Smooth muscle cell (in vitro differentiated cells): Measurements from ENCODE around the gene THEM5. TPM values are rescaled to one million over a fixed set of nuclear protein-coding genes. Genes with fewer than 3 reads are reported as not detected.

Experiments used
- DNase-seq: peaks from one replicate; lab custom pipeline; 2025; ENCODE audit not compliant: unreplicated experiment; lab: John Stamatoyannopoulos, UW
- H2AFZ ChIP-seq: fragments of 200-600 bp; sonication (generic); 2 replicates; pipeline ENCODE4 v1.6.0; 2016; ENCODE audit warnings: antibody characterized with exemption, low read depth, mild to moderate bottlenecking
- H3F3A ChIP-seq: fragments of 200-600 bp; sonication (generic); 2 replicates; pipeline ENCODE4 v1.6.0; 2017; ENCODE audit warnings: antibody characterized with exemption, low read depth
- H3K27ac ChIP-seq: fragments of 200-600 bp; sonication (generic); 2 replicates; pipeline ENCODE4 v1.5.1; 2016; ENCODE audit warnings: low read depth, mild to moderate bottlenecking
- H3K27me3 ChIP-seq: fragments of 200-600 bp; sonication (generic); 2 replicates; pipeline ENCODE4 v1.6.1; 2016; ENCODE audit warnings: low read depth, mild to moderate bottlenecking
- H3K36me3 ChIP-seq: fragments of 200-600 bp; sonication (generic); 2 replicates; pipeline ENCODE4 v1.5.1; 2016; ENCODE audit warnings: low read depth
- H3K4me1 ChIP-seq: fragments of 200-600 bp; sonication (generic); 2 replicates; pipeline ENCODE4 v1.5.1; 2016; ENCODE audit warnings: low read depth
- H3K4me2 ChIP-seq: fragments of 200-600 bp; sonication (generic); 2 replicates; pipeline ENCODE4 v1.6.0; 2016; ENCODE audit warnings: mild to moderate bottlenecking
- H3K4me3 ChIP-seq: fragments of 200-600 bp; sonication (generic); 2 replicates; pipeline ENCODE4 v1.5.1; 2016; ENCODE audit warnings: mild to moderate bottlenecking
- H3K79me2 ChIP-seq: fragments of 200-600 bp; sonication (generic); 2 replicates; pipeline ENCODE4 v1.6.0; 2016; ENCODE audit warnings: low read depth, mild to moderate bottlenecking
- H3K9ac ChIP-seq: fragments of 200-600 bp; sonication (generic); 2 replicates; pipeline ENCODE4 v1.6.0; 2016; ENCODE audit warnings: low read depth
- H3K9me3 ChIP-seq: fragments of 200-600 bp; sonication (generic); replicated peaks from 2 replicates; pipeline ENCODE4 v1.5.1; 2016; ENCODE audit warnings: low read depth
- H4K20me1 ChIP-seq: fragments of 200-600 bp; sonication (generic); 2 replicates; pipeline ENCODE4 v1.6.0; 2016; ENCODE audit warnings: low read depth
- CTCF ChIP-seq: fragments of 200-600 bp; sonication (generic); IDR thresholded peaks from 2 replicates; pipeline ENCODE4 v1.5.1; 2017; ENCODE audit warnings: borderline replicate concordance, mild to moderate bottlenecking, antibody characterized with exemption; ENCODE audit not compliant: insufficient read depth, poor library complexity, severe bottlenecking
- WGBS: methylation state at CpG from one replicate; pipeline ENCODE4 v1.1.7; 2016; ENCODE audit warnings: low lambda C conversion rate; 5-methylcytosine and 5-hydroxymethylcytosine counted together
- polyA plus RNA-seq: library from polyadenylated mRNA; unstranded; fragments of >200 nt; fragmentation: Nextera tagmentation; extraction: Ambion mirVana; gene quantifications from 2 replicates; pipeline ENCODE4 v1.2.1, GENCODE V29; 2016
- total RNA-seq: library from RNA; depleted of rRNA; stranded (reverse); fragments of >200 nt; gene quantifications from 2 replicates; pipeline ENCODE4 v1.2.3, GENCODE V29; 2014

The THEM5 gene
- total and polyA plus RNA-seq, 2 experiments from 2014 or later: 0.76 to 1.0 TPM

GRCh38 chr1:151825204-151825603, 28.3 kb downstream of the THEM5 start:
- Histone ChIP-seq H3K4me2 (no peak overlapping the region), H3K9me3 (no peaks in the 10 kb centered on the region), H3K36me3 (no peaks in the 10 kb centered on the region), H3K4me1 (peaks cover 3% of the 10 kb centered on the region), H3F3A (no peaks in the 10 kb centered on the region), H4K20me1 (no peaks in the 10 kb centered on the region), H3K27ac (no peak overlapping the region), H2AFZ (no peak overlapping the region), H3K4me3 (no peak overlapping the region), H3K79me2 (no peaks in the 10 kb centered on the region), H3K9ac (no peak overlapping the region), H3K27me3 (no peaks in the 10 kb centered on the region)
- WGBS: 85% methylated on average over 9 of the region's 9 CpGs
- no peak for DNase-seq
- TF ChIP-seq CTCF: no peak

- no peak overlapping the region for H3K4me3 ChIP-seq
- H4K20me1 ChIP-seq: no peaks in the 10 kb centered on the region
- H3K79me2 ChIP-seq: no peaks in the 10 kb centered on the region
- H3K4me1 ChIP-seq: no peaks in the 10 kb centered on the region
- H3K27me3 ChIP-seq: no peaks in the 10 kb centered on the region
- no peak overlapping the region for H3K27ac ChIP-seq
- no peak for DNase-seq
- H3K36me3 ChIP-seq: no peaks in the 10 kb centered on the region
- H3K4me2 ChIP-seq: no peak overlapping the region
- H2AFZ ChIP-seq: no peak overlapping the region
- H3K9me3 ChIP-seq: no peaks in the 10 kb centered on the region
- H3F3A ChIP-seq: no peaks in the 10 kb centered on the region
- WGBS: 86% methylated on average over 8 of the region's 8 CpGs
- no peak for TF ChIP-seq CTCF
- no peak overlapping the region for H3K9ac ChIP-seq
Observed at GRCh38 chr1:151823175-151823574, 30.3 kb downstream of the THEM5 start.

- Histone ChIP-seq H3K4me1 (no peaks in the 10 kb centered on the region), H3K4me3 (no peak overlapping the region), H3K79me2 (no peaks in the 10 kb centered on the region), H2AFZ (no peak overlapping the region), H3K27me3 (no peaks in the 10 kb centered on the region), H3K9ac (no peak overlapping the region), H3K36me3 (no peaks in the 10 kb centered on the region), H3F3A (no peaks in the 10 kb centered on the region), H3K27ac (no peak overlapping the region), H3K9me3 (no peaks in the 10 kb centered on the region), H3K4me2 (no peak overlapping the region), H4K20me1 (no peaks in the 10 kb centered on the region)
- no peak for DNase-seq
- no peak for TF ChIP-seq CTCF
- 35% methylated on average over 7 of the region's 7 CpGs for WGBS
Observed at GRCh38 chr1:151822404-151822803, 31.1 kb downstream of the THEM5 start.

GRCh38 chr1:151820940-151821339, 32.6 kb downstream of the THEM5 start:
- TF ChIP-seq CTCF: no peak
- no peak overlapping the region for H3K9ac ChIP-seq
- no peak overlapping the region for H2AFZ ChIP-seq
- no peaks in the 10 kb centered on the region for H3K36me3 ChIP-seq
- H3K27ac ChIP-seq: no peak overlapping the region
- no peaks in the 10 kb centered on the region for H3F3A ChIP-seq
- no peaks in the 10 kb centered on the region for H3K27me3 ChIP-seq
- H3K4me2 ChIP-seq: no peak overlapping the region
- H4K20me1 ChIP-seq: no peaks in the 10 kb centered on the region
- WGBS: 60% methylated on average over 2 of the region's 2 CpGs
- H3K4me1 ChIP-seq: no peaks in the 10 kb centered on the region
- H3K9me3 ChIP-seq: no peaks in the 10 kb centered on the region
- no peak for DNase-seq
- no peaks in the 10 kb centered on the region for H3K79me2 ChIP-seq
- H3K4me3 ChIP-seq: no peak overlapping the region
